Activated T-cell treated with anti-CD3 and anti-CD28 coated beads for 1 hour (primary cell): ENCODE data around the gene CDK5RAP2.
"Not testable (repeated sequence)": the region's sequence is repeated elsewhere in the genome, so short reads cannot be mapped to it uniquely, and the experiment has no call there.

Source experiments
- DNase-seq: peaks from one replicate; pipeline ENCODE4 v3.0.0-alpha.2; 2020; ENCODE audit warnings: low read depth

CDK5RAP2 gene

DNA sequence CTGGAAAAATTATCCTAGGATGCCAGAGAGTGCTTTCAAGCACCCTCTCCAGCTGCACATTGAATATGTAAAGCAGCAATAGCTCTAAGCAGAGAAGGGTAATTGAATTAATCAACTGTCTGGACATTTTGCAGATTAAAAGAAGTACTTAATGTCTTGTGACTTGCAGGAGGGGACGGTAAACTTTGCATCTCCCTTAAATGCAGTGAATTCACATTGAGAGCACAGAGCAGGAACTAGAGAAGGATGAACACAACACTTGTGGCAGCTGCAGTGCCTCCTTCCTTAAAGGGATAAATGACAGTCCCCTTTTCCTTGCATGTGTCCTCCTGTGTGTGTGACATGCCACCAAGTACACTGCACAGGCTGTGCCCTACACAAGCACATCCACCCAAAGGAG, 7.4 kb upstream of the CDK5RAP2 start:
- DNase-seq, result no peak

DNA sequence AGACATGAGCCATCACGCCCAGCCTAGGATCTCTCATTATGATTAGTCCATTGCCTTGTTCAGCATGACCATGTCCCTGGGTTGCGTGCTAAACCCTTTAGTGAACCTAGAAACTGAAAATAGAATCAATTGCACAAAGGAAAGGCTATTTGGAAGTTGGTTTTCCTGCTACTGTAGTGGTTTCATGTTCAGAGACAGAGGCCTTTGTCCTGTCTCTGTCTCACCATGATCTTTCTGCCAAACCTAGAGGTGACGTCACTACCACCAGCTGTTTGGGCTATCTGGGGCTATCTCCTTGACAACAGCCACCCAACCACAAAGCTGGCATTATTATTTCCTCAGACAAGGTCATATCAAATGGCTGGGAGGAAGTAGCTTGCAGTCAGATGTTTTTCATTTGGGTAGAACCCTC, 4.0 kb upstream of the CDK5RAP2 start:
- no peak for DNase-seq

DNA sequence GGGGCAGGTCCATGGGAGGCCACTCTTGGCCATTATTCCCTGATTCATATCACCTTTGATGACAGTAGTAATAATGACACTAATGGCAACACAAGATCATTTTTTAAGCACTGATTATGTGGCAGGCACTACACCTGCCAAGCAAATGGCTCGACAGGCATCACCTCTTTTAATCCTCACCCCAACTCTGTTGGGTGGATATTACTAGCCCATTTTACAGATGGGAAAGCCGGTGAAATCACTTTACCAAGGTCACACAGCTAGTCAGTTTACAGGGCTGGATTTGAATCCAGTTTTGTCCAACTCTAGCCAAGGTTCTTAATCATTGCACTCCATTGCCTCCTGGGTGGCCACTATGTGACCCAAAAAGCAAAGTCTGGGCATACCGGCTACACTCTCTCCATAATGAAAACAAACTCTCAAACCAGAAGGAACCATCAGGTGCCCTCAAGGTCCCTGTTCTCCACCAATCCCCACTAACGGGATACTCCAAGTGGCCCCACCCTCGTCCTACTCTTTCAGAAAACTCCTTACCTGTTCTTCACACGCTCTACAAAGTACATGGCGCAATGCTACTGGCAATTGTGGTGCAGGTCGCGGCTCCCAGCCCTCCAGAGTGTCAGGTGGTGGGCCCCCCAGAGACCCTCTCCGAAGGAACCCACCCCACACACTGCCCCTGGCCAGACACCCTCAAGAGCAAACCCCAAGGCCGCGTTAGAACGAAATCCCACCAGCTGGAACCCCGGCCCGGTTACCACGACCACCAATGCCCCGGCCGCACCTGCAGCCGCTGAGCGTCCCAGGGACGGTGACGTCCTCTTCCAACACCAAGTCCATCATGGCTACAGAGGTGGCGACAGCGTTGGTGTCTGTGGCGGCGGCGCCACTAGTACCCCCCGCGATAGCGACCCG, 572 bp downstream of the CDK5RAP2 start:
- DNase-seq, result no peak

DNA sequence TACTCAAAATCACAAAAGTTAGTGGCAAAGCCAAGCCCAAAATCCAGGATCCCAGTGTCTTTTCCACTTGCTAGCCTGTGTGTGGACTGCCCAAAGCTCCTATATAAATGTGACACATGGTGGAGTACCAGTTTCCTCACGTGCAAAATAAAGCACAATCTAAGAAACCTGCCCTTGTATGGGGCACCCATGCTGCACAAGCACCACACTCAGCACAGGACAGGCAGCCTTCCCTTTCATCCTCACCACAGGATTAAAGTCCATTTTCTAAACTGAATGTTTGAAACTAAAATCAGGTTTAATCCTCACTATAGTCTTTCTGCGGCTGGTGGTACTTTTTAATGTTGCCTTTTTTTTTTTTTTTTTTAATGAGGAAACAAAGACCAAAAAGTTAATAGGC, 5.5 kb downstream of the CDK5RAP2 start:
- DNase-seq, result no peak

DNA sequence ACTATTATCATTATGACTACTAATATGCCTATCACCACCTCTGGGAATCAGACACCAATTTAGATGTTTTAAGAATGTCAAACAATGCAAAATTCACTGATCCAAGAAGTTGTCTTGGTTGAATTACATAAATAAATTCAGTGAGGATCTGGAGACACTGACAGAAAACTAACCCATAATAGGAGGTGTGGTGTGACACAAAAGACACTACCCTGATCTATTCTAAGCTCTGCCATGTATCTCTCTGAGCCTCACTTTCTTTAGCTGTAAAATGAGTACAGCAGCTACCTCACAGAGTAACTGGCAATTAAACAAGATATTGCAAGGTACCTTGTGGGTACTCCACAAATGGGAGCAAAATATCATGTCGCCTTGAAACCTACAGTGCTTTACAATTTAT, 7.5 kb downstream of the CDK5RAP2 start:
- no peak for DNase-seq

DNA sequence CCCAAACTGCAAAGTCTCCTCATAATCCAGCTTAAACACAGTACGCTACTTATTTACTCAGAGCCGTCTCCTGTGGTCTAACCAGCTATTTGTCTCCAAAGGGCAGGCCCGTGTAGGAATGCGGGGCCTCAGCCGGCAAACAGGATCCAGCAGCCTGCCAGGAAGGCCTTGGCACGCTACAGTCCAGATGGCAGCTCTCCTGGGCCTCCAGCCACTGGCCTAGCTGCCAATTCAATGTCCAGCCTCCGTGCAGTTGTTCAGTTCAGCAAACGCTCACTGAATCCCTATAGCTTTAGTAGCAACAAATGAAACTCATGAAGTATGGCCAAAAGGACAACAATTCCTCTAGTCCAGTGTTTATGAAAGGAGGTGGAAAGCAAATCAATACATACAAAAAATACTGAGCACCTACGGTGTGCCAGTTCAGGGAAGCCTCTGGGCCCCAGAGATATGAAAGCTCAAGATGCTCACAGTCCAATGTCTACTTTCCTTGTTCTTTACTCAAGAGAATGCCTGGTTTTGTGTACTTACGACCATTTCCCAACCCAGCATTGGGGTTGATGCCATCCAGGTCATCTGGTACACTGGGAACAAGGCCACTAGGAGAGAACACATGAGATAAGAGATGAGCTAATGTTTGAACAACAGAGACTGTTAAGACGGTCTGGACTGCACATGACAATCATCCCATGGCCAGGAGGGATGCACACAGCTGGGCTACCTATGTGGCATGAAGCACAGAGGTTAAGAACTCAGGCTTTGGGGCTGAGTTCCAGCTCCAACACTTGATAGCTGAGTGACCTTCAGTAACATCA, 8.3 kb downstream of the CDK5RAP2 start:
- DNase-seq, result no peak

DNA sequence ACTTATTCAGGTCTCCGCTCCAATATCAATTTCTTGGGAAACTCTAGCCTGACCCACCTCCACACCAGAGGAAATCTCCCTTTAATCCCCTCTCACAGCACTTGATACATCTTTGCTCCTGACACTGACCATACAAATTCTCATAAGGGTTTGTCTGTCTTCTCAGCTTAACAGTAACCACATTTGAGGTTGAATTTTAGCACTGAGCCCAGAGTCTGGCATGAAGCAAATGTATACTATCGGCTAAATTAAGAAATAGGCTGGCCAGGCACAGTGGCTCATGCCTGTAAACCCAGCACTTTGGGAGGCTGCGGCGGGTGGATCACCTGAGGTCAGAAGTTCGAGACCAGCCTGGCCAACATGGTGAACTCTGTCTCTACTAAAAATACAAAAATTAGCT, 9.7 kb downstream of the CDK5RAP2 start:
- no peak for DNase-seq

DNA sequence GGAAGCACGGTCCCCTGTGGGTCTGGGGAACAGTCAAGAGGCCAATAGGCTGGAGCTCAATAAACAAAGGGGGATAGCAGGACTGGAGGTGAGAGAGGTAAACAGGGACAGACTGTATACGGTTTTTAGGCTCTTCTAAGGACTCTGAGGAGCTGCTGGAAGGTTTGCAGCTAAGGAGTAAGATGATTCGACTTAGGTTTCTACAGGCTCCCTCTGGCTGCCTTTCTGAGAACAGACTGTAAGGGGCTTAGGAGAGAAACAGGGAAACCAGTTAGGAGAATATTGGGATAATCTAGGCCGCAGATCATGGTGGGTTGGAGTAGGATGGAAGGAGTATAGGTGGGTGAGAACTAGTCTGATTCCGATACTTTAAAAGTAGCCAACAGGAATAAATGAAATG, 10.4 kb downstream of the CDK5RAP2 start:
- DNase-seq, result no peak

DNA sequence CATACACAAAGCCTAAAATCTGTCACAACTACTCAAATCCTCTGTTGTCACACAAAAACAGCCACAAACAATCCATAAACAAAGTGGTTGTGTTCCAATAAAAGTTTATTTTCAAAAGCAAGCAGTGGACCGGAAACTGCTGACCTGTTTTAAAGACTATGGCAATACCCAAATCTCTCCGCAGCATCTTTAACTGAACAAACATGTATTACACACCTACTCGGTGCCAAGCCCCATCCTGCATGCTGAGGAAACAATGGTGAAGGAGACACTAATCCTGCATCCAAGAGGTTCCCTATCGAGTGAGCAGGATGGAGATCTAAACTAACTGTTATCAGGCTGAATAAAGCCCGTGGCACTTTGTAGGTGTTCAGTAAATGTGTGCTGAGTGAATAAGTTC, 11.2 kb downstream of the CDK5RAP2 start:
- no peak for DNase-seq

DNA sequence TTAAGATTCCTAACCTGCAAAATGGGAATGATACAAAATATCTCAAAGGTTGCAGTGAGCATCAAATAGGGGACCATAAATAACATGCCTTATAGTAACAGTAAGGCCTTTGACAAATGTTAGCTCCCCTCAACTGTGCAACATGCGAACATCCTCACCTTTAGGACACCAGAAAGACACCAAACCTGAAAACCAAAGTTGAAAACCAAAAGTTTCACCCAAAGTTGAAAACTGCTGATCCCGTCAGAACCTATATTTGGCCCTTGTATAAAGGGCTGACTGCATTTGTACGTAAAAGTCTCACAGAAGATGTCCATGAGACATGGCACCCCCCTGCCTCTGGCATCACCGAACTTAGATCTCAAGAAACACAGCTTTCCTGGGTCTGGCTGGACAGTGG, 12.1 kb downstream of the CDK5RAP2 start:
- no peak for DNase-seq

DNA sequence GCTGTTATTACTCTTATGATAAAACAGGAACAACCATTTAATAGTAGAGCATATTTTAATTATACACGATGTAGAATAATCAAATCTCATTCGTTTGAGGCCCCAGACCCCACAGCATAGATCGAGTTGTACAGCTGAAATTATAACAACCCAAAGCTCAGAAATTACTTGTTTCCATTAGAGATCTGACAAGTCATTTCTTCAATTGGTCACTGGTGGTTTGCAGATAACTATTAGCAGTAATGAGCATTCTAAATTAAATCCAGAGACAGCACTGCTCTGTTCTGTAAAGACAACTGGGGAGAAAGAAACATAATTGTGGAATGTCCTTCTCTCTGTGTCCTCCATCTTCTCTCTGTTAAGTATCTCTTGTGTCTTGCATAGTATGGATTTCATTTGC, 12.9 kb downstream of the CDK5RAP2 start:
- no peak for DNase-seq

DNA sequence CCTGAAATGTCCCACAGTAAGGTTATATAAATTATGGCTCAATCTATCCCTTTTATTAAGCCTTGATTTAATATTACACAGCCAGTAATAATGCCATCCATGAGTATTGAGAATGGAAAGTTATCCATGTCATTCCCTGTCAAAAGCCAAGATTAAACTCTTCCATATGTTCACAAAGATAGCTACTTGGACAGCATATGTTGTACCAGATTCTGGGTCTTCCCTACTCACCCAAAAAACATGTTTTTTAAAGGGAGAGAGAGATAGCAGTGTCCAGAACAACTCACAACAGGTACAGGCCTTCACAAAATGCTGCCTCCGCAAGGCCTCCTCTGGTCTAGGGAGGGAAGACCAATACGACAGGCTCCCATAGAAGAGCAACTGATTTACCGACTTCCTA, 15.4 kb downstream of the CDK5RAP2 start:
- no peak for DNase-seq

DNA sequence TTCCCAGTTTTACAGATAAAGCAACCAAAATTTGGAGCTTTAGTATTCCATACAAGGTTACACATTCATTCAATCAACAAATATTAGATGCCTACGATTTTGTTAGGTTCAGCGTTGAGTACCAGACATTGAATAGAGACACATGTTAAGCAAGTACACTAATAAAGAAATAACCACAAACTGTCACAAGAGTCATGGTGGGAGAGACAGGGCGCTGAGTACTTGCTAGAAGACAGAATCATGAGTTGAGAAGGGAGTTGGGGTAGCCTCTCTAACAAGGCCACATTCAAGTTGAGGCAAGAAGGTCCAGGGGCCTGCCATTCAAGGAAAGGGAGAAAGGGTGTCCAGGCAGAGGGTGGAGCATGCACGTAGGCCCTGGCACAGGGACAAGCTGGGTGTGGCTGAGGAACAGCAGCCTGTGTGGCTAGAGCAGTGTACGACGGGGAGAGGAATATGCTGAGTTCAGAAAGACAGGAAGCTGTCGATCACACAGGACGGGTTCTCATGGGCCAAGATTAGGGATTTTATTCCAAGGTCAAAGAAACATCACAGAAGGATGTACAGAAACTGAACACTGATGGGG, 17.0 kb downstream of the CDK5RAP2 start:
- no peak for DNase-seq

DNA sequence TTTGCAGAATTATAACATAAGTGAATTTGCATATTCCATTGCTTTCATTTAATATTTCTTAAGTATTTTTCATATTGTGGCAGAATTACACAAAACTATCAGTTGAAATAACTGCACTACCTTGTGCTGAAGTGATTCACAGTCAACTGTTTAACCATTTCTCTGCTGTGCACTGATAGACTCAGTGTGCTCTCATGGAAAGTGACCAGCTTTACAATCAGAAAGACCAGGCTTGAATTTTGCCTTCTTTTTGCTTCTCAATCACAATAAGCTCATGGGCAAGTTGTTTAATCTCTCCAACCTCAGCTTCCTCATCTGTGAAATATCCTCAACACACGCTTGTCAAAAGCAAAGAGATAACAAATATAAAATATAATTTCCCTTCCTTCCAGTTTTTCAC, 18.3 kb downstream of the CDK5RAP2 start:
- DNase-seq, result no peak

DNA sequence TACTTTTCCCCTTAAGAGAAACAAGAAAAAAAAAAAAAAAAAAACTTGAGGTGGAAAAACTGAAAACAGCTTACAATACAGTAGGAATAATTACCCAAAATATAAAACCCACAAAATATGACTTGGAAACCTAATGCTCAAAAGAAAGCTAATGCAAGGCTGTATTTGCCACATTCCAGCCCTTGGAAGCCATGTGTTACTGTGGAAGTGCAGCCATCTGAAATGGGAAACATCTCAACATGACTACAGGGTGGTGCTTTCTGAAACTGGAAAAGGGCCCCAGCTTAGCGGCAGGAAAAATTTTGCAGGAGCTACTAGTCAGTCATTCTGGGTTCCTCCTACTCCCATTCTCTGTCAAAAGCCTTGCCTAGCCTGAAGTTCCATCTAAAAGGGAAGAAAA, 20.4 kb downstream of the CDK5RAP2 start:
- DNase-seq, result no peak

DNA sequence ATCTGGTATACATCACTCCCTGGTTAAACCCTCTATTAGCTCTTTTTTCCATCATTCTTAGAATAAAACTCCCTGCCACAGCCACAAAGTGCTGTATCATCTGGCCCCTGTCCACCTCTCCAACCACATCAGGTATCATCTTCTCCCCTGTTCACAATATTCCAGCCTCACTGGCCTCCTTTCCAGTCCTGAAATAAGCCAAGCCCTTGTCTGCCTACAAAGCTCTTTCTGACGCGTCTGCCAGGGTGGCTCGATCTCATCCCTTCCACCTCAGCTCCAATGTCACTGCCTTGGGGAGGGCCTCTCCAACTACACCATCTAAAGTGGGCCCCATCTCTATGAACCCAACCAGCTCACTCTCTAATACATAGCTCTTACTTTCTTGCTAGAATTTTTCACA, 21.5 kb downstream of the CDK5RAP2 start:
- DNase-seq, result no peak

DNA sequence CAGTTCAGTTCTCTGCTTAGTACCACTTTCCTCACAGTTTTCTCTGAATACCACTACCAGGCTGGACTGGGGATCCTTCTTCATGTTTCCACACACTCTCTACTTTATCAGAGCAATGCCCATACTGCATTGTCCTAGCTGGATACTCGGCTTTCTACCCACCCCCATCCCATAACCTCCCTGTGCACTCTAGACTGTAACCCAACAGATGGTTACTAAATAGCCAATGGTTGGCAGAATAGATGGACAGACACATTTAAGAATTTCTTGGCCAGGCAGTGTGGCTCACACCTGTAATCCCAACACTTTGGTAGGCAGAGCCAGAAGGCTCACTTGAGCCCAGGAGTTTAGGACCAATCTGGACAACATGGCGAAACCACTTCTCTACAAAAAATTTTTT, 22.8 kb downstream of the CDK5RAP2 start:
- DNase-seq, result no peak

DNA sequence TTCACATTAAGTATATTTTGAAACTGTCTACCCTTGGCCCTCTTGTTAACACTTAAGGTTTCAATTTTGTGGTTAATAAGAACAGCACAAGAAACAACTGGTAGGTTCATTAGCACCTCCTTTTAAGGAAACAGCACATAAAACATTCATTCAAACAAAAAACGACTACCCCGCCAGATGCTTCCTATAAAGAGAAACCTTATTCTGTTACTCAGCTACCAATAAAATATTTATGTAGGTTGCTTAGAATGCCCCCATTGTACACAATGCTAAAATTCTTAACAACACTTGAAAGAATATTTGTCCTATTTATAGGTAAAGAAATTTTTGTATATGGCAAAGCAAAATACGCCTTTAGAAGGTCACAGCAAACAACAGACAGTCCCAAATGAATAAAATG, 23.2 kb downstream of the CDK5RAP2 start:
- no peak for DNase-seq

DNA sequence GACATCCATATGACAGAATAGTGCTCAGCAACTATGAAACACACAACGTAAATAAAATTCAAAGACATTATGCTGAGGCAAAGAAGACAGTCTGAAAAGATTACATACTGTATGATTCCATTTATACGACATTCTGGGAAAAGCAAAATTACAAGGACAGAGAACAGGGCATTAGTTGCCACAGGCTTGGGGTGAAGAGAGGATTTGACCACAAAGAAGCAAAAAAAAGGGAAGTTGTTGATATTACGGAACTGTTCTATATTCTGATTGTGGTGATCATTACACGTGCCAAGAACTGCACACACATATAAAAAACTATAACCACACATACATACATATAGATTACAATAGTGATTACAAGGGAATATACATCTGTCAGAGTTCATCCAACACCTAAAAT, 24.1 kb downstream of the CDK5RAP2 start:
- DNase-seq, result no peak

DNA sequence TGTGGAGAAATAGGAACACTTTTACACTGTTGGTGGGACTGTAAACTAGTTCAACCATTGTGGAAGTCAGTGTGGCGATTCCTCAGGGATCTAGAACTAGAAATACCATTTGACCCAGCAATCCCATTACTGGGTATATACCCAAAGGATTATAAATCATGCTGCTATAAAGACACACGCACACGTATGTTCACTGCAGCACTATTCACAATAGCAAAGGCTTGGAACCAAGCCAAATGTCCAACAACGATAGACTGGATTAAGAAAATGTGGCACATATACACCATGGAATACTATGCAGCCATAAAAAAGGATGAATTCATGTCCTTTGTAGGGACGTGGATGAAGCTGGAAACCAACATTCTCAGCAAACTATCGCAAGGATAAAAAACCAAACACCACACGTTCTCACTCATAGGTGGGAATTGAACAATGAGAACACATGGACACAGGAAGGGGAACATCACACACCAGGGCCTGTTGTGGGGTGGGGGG, 27.7 kb downstream of the CDK5RAP2 start:
- not testable (repeated sequence) for DNase-seq

DNA sequence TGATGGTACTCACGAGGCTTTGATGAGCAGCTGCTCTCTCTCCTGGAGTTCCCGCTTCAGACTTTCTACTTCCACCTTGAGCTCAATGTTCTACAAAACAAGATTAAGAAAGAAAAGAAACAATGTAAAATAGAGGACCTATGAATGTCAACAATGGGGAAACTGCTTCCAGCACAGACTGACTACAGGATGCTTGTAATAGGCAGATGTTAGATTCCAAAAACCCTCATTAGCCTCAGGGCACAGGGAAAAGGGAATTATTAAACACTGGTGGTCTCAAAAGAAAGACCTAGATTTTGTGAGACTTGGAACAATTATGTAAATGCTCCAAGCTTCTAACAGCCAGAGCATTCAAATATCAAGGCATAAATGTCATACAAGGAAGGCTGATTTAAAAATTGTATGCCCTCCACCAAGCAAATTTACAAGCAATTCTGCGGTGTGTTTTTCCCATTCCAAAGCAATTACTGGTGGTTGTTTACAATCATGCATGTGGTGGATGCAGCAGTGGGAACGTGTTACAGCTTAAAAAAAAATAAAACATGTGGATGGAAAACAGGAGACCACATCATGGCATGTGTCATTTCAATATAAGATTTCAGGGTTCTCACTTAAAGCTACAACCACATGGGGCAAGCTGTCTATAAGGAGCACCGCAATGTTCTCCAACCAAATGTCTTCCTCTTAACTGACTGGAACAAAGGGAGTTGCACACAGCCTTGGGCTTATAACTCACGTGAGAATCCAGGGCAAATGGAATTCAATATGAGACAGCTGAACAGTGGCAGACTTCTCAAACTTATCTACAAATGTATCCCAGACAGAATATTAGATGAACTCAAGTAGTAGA, 34.0 kb downstream of the CDK5RAP2 start:
- no peak for DNase-seq

DNA sequence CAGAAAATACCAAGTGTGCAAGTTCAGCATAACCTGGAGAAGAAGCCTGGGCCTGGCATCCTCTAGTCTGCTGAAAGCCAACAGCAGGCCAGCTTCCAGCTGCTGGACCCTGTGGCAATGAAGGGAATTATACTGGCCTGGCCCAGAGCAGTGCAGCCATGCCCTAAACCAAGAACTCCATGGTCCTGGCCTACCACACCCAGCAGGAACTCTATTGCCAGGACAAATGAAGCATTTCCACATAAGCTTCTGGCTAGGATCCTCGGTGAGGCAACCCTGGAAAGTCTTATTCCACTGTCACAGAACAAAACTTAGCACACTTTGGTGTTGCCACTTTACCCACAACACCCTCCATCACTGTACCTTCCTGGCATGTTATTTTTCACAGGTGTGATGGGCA, 35.5 kb downstream of the CDK5RAP2 start:
- no peak for DNase-seq
